GM19043 (cell line): ENCODE results near the gene TUFT1.
"Not testable (repeated sequence)": the region's sequence is repeated elsewhere in the genome, so short reads cannot be mapped to it uniquely, and the experiment has no call there.

ENCODE experiments used
- ATAC-seq: cut with Tn5 transposase; IDR thresholded peaks from one replicate; pipeline ENCODE4 v1.9.1; 2021; ENCODE audit warnings: low read depth; ENCODE audit not compliant: unreplicated experiment

TUFT1 gene

DNA sequence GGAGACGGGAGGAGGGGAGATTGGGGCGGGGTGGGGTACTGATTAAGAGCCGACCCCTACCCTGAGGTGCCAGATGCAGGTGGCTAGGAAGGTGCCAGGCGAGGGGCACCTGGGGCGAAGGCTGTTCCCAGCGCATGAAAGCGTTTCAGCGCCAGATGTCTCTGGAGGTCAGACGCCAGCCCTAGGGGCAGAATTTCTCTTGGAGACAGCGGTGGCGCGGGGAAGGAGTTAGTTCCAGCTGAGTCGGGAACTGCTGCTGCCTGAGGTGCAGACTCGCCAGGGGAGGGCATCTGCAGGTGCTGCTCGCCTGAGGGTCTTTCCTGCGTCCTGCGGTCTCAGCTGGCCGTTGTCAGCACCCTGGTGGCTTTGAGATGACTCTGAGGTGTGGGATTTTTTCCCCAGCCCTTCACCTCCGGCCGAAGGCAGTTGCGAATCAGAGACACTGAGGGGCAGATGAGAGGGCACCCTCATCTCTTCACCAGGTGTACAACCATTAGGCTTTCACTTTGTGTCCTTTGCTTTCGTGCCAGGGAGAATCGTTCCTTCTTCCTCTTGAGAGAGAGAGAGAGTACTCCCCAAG, 28.4 kb upstream of the TUFT1 start:
- no peak for ATAC-seq

GRCh38 chr1:151512326-151512725, 27.8 kb upstream of the TUFT1 start:
- ATAC-seq: no peak

DNA sequence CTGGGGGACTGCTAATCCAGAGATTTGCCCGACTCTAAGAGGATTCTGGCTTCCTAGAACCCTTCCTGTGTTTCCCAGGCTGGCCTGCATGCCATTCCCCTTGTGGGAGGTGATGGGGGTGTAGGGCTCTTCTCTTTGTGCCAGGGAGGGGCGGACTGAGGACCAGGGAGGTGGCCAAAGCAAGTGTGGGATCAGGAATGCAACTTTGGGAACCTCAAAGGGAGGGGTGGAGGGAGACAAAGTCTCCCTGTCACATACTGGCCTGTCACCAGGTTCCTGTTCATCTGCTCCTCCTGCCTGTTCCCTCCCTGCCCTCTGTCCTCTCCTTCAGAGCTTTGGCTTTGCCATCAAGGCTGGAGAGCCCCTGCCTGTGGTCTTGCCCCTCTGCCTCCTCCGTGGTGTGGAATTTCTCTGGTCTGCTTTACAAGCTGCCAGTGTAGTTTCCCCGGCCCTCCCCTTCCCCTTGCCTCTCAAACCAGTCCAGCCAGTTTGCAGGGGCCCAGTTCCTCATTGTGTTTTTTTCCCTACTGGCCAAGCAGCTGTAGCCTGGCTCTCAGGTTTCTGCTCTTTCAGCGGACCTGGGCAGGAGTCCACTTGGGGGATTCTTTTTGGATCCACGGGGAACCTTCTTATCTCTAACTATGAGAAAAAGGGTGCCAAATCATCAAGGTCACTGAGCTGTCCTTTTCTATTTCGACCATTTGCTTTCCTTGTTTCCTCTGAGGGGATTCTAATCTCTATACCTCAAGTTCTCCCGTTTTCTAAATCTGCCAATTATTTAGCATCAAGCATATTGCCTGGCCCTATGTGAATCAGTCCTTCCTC, 27.1 kb upstream of the TUFT1 start:
- ATAC-seq: no peak

DNA sequence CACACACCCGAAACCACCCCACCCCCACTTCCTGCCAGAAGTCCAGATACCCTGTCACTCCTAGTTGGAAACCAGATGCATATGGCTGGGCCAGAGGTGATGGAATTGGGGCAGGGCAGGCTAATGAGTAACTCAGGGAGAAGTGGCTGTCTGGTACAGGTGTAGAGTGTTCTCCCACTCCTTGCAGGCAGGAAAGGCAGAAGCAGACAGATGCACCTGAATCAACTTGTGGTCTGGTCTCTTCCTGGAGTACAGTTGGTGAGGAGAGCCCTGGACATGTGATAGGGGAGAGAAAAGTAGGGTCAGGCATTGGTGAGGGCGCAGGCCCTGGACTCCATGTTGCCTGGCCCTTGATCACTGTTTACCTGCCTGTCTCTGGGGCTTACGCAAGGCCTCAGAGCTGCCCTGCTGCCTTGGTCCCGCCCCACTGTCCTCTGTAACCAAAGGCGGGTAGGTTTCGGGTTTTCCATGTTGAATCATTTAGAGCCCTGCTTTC, 26.4 kb upstream of the TUFT1 start:
- no peak for ATAC-seq

DNA sequence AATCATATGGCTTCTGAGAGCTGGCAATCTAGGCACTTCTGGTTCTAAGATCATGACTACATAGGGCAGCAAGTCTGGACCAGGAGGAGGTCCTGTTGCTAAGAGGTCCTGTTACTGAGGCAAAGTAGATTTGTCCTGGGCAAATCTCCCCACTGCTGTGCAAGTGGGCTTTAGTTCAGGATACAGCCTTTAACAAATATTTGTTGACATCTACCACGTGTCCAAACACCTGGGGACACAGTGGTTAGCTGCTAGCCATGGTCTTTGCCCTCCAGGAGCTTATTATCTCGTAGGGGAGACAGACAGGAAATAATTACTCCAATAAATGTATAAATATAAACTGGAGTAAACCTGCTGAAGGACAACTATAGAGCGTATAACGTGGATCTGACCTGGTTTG, 25.7 kb upstream of the TUFT1 start:
- ATAC-seq: no peak

DNA sequence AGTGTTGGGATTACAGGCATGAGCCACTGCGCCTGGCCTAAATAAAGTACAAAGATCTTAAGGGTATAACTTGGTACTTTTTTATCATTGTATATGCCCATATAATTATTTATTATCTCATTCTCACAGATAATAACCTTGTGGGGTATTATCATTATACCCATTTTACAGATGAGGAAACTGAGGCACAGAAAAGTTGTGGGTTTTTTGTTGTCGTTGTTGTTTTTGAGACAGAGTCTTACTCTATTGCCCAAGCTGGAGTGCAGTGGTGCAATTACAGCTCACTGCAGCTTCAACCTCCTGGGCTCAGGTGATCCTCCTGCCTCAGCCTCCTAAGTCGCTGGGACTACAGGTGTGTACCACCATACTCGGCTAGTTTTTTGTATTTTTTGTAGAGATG, 24.8 kb upstream of the TUFT1 start:
- no peak for ATAC-seq

GRCh38 chr1:151516031-151516511, 24.0 kb upstream of the TUFT1 start:
- ATAC-seq: no peak

GRCh38 chr1:151518431-151518830, 21.7 kb upstream of the TUFT1 start:
- ATAC-seq: no peak

- no peak for ATAC-seq
Measured at GRCh38 chr1:151518936-151519335, 21.2 kb upstream of the TUFT1 start.

DNA sequence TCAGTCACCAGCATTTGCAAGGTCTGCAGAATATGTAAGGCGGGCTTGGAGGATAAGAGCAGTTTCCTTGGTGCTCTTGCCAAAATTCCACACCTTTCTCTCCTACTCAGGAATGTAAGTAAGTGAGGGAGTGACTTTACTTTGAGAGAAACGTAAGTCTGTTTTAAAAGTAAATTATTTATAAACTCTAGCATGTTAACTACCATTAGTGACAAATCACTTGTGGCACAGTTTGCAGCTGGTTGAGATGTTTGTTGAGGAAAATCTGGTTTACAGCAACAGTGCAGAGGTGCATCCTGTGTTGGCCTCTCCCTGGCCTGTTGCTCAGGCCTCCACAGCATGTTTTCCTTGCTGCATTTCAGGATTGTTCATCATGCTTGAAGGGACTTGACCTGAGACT, 20.4 kb upstream of the TUFT1 start:
- ATAC-seq: no peak

DNA sequence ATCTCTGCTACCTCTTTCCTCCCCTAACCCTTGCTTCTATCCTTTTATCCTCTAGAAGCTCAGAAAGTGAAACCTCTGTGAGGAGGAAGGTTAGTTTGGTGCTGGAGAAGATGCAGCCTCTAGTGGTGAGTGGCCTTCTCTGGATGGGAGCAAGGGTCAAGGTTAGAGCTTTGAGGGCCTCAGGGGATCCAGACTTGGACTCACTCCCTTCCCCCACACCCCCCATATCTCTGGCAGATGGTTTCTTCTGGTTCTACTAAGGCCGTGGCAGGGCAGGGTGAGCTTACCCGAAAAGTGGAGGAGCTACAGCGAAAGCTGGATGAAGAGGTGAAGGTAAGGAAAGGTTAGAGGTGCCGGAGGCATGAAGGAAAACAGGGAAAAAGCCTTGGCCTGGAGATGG, 19.8 kb upstream of the TUFT1 start:
- ATAC-seq: no peak

DNA sequence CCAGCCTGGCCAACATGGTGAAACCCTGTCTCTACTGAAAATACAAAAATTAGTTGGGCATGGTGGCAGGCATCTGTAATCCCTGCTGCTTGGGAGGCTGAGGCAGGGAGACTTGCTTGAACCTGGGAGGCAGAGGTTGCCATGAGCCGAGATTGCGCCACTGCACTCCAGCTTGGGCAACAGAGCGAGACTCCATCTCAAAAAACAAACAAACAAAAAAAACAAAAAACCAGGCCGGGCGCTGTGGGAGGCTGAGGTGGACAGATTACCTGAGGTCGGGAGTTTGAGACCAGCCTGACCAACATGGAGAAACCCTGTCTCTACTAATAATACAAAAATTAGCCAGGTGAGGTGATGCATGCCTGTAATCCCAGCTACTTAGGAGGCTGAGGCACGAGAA, 17.7 kb upstream of the TUFT1 start:
- ATAC-seq: not testable (repeated sequence)

DNA sequence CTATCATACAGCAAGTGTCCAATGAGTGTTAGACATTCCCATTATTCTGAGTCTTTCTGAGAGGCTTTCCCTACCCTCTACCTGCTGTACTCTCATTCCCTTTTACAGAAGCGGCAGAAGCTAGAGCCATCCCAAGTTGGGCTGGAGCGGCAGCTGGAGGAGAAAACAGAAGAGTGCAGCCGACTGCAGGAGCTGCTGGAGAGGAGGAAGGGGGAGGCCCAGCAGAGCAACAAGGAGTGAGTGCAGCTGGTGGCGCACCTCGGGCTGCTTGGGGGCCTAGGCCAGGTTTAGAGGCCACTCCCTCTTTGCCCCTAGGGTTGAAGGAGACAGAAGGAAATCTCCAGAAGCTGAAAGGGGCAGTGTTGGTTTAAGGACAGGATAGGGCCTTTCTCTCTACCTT, 16.8 kb upstream of the TUFT1 start:
- ATAC-seq: no peak

GRCh38 chr1:151524736-151525135, 15.4 kb upstream of the TUFT1 start:
- no peak for ATAC-seq

- no peak for ATAC-seq
Measured at GRCh38 chr1:151526735-151527525, 13.2 kb upstream of the TUFT1 start.

GRCh38 chr1:151529211-151529702, 10.9 kb upstream of the TUFT1 start:
- no peak for ATAC-seq

DNA sequence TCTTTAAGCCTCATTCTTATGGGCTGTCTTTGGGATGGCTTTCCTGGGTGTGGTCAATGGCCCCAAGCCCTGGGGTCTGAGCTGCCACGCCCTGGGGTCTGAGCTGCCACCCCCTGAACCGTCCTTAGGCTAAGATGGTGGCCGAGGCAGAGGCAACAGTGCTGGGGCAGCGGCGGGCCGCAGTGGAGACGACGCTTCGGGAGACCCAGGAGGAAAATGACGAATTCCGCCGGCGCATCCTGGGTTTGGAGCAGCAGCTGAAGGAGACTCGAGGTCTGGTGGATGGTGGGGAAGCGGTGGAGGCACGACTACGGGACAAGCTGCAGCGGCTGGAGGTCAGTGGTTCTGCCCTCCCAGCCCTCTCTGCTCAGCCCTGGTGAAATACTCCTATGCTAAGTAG, 10.3 kb upstream of the TUFT1 start:
- ATAC-seq: no peak

- ATAC-seq: no peak
Measured at GRCh38 chr1:151530461-151530860, 9.6 kb upstream of the TUFT1 start.

DNA sequence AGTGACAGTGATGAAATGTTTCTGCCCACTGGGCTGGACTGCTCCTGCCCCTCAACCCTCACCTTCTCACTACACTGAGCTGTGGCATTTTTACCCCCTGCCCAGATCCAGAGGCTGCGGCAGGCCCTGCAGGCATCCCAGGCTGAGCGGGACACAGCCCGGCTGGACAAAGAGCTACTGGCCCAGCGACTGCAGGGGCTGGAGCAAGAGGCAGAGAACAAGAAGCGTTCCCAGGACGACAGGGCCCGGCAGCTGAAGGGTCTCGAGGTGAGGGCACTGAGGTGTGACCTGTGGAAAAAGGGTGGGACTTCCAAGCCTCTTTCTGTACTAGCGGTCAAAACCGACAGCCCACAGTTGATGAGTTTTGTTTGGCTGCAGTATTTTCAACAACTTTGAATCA, 6.2 kb upstream of the TUFT1 start:
- ATAC-seq: no peak

DNA sequence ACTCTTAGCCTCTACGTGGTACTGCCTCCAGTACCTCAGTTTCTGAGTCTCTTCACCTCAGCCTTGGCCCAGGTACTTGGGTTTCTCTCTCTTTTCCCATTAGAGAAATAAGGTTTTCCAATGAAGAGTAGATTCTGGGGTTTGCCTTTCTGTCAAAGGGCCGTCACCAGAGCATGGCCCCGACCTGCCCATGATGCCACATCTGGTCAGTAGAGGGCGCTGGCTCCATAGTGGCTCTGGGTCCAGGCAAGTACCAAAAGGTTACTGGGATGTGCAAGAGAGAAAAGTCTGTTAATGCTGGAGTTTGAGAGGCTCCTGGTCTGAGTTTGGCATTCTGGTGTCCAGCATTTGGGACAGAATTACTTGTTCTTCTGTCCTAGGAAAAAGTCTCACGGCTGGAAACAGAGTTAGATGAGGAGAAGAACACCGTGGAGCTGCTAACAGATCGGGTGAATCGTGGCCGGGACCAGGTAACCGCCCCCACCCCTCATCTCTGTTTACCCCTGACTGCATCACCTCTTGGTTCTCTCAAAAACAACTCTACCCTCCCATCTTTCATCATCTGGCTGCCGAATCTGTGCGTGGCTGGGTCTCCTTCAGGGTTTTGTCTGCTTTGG, 5.3 kb upstream of the TUFT1 start:
- no peak for ATAC-seq
